Activated CD8-positive, alpha-beta memory T cell treated with anti-CD3 and anti-CD28 coated beads, Interleukin-2, amount 50 U/mL, for 1 hour (primary cell): ENCODE measurements around the gene DCTN3.

Experiments used
- DNase-seq: peaks from one replicate; pipeline ENCODE4 v3.0.0-alpha.2; 2020; ENCODE audit errors: extremely low read depth

DCTN3 gene

DNA sequence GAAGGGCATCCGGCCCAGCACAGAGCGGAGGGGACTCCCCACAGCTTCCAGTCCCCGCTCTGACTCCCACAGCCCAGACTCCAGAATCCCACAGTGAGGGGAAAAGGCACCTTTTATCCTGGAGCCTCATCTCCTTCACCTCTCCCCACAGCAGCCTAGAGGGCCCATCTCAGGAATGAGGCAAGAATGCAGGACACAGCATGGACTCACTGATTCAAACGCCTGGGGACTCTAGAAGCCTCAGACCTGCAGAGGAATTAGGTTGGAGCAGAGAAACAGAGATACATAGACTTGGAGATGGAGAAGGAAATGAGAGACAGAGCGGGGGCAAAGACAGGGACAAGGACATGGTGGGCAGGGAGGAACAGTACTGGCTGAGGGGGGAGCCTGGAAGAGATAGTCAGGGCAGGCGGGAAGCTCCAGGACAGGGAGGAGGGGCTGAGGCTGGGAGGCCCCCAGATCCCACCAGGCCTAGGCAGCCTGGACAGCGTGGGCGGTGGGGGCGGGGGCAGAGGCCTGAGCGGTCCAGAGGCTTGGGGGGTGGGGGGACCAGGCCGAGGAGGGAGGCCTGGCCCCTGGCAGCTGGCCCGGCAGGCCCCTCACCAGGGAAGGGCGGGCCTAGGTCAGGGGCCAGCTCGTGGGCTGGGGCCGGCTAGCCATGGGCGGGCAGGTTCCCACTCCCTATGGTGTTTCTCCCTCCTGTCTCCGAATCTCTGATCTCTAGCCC is 46.5 kb downstream of the DCTN3 start:
- DNase-seq: no peak

DNA sequence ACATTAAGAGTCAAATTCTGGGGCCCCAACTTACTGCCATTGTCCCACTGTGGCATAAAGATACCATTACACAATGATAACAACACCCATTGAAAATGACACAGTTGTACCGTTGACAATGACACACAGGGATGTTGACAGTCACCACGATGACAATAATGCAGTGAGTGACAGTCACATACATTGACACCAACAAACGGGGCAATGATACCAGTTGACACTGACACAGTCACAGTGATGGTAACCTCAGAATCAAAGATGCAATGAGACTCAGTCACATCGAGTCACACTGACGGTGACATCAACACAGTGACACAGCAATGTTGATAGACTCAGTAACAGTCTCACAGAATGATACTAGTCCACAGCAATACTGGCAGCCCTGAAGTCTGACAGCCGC is 47.7 kb downstream of the DCTN3 start:
- DNase-seq: no peak

DNA sequence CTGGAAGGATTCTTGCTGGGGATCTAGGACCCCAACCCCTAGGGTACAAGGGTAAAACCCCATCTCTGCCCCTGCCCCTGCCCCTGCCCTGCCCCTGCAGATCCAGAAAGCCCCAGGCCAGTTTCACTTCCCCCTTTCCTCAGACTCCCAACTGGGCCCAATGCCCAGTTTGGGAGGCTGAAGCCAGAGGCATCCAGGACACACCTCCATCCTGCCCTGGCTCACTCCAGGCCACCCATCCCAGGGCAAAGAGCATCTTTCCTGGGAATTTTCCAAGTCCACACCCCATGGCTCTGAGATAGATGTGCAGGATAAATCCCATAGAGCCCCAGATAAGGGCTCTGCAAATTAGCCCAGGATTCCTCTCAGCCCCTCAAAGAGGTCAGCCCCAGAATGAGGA is 48.2 kb downstream of the DCTN3 start:
- DNase-seq: no peak

DNA sequence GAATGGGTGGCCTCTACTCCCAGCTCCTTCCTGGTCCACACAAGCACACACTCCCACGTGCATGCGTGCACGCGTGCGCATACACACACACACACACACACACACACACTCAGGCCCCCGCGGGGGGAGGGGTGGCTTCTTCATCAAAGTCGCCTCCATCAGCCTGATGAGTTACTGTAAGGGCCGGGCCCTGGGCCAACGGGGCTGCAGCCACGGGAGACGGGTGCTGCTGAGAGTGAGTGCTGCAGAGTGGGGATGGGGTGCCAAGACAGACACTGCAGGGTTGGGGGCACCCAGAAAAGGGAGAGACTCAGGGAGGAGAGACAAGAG is 48.8 kb downstream of the DCTN3 start:
- no peak for DNase-seq

DNA sequence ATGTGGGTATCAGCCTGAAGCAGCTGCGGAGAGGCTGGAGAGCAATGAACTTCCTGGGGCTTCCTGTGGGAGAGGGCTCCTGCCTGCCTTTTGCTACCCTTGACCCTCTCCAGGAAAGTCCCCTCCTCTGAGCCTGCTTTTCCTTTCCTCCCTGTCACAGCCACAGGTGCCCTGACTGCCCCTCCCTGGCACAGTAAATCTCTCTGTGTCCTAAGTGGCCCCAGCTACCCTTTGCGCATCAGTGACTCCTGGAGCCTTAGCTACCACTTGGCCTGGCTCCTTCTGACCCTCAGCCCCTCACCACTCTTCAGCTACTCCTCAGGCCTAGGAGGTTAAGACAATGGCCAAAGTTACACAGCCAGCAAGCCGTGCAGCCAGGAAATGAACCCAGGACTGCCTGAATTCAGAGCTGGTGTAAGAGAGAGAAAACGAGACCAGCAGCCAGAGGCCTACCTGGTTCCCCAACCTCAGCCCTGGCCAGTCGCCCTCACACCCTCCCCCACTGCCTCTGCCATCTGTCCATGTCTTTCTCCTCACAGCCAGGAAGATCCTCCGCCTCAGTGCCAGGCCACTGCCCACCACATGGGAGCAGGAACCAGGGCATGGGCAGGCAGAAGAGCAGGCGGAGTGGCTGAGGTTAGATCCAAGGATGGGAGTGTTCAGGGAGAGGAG is 49.4 kb downstream of the DCTN3 start:
- DNase-seq: no peak

DNA sequence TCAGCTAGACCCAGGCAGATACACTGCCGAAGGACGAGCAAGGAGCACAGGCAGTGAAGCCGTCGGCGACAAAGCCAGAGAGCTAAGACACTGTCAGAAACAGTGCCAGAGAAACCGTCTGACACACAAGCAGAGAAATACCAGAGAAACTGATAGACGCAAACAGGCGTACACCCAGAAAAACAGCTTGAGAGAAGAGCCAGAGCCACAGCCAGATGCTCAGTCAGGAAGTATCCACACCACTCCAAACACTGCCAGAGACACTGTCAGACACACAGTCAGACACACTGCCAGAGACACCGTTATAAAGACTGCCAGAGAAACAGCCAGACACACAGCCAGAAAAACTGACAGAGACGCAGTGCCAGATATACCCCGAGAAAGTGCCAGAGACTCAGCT is 49.9 kb downstream of the DCTN3 start:
- no peak for DNase-seq

DNA sequence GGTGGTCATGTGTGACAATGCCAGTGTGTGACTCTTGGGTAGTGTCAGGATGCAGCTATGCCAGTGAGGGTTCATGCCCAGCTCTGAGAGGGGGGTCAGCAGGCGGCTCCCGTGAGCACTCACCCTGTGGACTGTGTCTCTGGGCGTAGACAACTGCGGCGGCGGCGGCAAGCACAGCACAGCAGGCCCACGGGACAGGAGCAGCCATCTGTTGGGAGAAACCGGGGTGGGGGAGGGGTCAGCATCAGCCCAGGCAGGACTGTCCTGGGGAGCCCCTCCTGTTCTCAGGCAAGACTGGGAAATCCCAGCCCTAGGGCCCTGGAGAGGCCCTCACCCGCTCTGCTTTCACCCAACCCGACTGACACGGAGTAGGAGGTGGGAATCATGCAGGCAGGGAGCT is 51.5 kb downstream of the DCTN3 start:
- no peak for DNase-seq

DNA sequence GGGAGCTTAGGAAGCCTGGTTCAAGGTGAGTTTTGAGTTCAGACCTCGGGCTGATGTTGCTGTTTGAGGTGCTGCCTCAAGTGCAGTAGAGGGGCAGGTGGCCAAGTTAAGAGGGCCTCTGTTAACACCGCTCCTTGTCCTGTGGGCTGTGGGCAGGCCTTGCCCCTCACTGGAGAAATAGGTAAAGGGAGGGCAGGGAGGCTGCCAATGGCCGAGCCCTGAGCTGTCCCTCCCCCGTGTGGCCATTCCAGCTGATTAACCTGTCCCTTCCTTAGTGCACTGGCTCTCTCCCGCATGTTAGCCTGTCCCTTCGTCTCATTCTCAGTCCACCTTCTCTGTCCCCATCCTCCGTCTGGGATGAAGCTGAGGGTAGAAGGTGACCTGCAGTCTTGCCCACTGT is 52.2 kb downstream of the DCTN3 start:
- no peak for DNase-seq

DNA sequence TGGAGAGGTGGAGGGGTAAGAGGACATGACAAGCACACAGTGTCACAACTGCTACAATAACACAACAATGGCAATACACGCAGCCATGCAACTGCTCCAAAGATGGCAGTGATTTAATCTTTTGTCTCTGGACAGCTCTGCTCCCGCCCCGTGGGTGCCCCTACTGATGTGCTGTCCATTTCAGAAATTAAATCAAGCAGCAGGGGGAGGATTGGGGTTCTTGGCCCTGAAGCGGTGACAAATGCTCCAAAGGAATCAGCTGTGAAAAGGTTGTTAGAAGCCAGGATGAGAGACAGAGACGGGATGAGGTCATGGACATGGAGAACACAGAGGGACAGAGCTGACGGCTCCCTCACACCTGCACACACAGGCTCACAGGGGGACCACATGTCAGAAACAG is 53.3 kb downstream of the DCTN3 start:
- no peak for DNase-seq

DNA sequence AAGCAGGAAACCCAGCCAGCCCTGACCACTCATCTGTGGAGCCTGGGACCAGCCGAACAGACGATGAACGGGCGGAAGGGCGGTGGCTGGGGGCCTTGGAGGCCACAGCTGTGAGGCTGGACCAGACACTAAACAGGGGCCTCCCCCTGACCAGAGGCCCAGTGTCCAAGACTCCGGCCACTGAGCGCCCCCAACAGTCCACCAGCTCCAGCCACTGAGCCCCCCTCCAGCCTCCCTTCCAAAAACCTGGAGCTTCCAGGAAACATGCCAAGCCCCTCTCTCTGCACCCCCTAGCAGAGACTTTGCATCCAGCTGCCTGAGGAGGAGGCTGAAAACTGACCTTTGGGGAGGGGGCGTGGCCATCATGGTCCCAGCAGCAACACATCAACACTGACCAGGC is 54.0 kb downstream of the DCTN3 start:
- no peak for DNase-seq

DNA sequence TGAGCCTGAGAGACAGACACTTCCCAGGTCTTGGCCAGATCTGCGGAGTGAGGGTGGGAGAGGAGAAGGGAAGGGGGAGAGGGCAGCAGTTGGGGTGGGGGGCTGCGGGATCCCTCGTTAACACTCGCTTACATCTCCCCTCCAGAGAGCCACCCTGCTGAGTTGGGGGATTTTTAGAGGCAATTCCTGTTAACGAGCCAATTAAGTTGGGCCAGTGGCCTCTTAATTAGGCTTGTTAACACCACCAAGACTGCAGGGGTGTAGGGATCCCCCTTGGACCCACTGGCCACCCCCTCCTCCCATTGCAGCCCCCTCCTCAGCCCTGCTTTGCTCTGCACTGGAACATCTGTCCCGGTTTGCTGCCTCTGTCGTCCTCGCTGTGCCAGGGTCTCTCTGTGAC is 54.4 kb downstream of the DCTN3 start:
- no peak for DNase-seq

DNA sequence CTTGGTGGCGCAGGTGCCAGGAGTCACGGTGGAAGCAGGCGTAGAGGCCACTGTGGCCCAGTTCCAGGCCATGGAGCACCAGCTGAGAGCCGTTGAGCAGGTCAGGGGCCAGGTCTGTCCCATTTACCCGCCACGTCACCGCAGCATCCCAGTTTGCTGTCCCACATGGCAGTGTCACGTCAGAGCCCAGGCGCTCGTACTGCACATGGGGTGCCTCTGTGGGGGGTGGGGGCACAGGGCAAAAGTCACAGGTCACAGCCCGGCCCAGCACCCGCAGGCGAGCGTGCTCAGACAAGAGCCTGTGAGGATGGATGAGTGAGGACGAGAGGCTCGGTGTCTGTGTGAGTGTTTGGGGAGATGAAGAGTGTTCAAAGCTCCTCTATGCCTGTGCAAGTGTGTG is 55.7 kb downstream of the DCTN3 start:
- DNase-seq: no peak
